ENCODE measurements around the gene TRAM2. TPM values are rescaled to one million over a fixed set of nuclear protein-coding genes. Genes with fewer than 3 reads are reported as not detected.

Gene TRAM2
- total and polyA plus RNA-seq, 2 of the 8 experiments (the other 6 are each of a cell fraction or from before 2014, with no cell fraction given), result 9.0 to 21.4 TPM

DNA sequence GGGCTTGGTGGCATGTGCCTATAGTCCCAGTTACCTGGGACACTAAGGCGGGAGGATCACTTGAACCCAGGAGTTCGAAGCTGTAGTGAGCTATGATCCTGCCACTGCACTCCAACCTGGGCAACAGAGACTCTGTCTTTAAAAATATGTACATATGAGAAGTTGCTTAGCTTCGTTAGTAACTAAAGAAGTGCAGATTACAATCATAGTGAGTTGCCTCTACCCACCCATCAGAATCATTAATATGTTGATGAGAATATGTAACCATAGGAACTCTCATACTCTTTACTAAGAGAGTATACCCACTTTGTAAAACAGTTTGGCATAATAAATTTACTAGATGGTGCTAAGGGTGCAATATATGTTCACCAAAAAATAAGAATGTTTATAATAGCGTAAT, 102.7 kb downstream of the TRAM2 start (continued):
- TF ChIP-seq, protein P1, sequence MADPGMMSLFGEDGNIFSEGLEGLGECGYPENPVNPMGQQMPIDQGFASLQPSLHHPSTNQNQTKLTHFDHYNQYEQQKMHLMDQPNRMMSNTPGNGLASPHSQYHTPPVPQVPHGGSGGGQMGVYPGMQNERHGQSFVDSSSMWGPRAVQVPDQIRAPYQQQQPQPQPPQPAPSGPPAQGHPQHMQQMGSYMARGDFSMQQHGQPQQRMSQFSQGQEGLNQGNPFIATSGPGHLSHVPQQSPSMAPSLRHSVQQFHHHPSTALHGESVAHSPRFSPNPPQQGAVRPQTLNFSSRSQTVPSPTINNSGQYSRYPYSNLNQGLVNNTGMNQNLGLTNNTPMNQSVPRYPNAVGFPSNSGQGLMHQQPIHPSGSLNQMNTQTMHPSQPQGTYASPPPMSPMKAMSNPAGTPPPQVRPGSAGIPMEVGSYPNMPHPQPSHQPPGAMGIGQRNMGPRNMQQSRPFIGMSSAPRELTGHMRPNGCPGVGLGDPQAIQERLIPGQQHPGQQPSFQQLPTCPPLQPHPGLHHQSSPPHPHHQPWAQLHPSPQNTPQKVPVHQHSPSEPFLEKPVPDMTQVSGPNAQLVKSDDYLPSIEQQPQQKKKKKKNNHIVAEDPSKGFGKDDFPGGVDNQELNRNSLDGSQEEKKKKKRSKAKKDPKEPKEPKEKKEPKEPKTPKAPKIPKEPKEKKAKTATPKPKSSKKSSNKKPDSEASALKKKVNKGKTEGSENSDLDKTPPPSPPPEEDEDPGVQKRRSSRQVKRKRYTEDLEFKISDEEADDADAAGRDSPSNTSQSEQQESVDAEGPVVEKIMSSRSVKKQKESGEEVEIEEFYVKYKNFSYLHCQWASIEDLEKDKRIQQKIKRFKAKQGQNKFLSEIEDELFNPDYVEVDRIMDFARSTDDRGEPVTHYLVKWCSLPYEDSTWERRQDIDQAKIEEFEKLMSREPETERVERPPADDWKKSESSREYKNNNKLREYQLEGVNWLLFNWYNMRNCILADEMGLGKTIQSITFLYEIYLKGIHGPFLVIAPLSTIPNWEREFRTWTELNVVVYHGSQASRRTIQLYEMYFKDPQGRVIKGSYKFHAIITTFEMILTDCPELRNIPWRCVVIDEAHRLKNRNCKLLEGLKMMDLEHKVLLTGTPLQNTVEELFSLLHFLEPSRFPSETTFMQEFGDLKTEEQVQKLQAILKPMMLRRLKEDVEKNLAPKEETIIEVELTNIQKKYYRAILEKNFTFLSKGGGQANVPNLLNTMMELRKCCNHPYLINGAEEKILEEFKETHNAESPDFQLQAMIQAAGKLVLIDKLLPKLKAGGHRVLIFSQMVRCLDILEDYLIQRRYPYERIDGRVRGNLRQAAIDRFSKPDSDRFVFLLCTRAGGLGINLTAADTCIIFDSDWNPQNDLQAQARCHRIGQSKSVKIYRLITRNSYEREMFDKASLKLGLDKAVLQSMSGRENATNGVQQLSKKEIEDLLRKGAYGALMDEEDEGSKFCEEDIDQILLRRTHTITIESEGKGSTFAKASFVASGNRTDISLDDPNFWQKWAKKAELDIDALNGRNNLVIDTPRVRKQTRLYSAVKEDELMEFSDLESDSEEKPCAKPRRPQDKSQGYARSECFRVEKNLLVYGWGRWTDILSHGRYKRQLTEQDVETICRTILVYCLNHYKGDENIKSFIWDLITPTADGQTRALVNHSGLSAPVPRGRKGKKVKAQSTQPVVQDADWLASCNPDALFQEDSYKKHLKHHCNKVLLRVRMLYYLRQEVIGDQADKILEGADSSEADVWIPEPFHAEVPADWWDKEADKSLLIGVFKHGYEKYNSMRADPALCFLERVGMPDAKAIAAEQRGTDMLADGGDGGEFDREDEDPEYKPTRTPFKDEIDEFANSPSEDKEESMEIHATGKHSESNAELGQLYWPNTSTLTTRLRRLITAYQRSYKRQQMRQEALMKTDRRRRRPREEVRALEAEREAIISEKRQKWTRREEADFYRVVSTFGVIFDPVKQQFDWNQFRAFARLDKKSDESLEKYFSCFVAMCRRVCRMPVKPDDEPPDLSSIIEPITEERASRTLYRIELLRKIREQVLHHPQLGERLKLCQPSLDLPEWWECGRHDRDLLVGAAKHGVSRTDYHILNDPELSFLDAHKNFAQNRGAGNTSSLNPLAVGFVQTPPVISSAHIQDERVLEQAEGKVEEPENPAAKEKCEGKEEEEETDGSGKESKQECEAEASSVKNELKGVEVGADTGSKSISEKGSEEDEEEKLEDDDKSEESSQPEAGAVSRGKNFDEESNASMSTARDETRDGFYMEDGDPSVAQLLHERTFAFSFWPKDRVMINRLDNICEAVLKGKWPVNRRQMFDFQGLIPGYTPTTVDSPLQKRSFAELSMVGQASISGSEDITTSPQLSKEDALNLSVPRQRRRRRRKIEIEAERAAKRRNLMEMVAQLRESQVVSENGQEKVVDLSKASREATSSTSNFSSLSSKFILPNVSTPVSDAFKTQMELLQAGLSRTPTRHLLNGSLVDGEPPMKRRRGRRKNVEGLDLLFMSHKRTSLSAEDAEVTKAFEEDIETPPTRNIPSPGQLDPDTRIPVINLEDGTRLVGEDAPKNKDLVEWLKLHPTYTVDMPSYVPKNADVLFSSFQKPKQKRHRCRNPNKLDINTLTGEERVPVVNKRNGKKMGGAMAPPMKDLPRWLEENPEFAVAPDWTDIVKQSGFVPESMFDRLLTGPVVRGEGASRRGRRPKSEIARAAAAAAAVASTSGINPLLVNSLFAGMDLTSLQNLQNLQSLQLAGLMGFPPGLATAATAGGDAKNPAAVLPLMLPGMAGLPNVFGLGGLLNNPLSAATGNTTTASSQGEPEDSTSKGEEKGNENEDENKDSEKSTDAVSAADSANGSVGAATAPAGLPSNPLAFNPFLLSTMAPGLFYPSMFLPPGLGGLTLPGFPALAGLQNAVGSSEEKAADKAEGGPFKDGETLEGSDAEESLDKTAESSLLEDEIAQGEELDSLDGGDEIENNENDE (IDR thresholded peaks at IDR 0.05; ENCODE audit: insufficient replicate concordance, low read length), result no peak
- no peak for TF ChIP-seq KDM5A (IDR thresholded peaks at IDR 0.05; ENCODE audit: low read length)
- TF ChIP-seq SP1 (IDR thresholded peaks at IDR 0.05; ENCODE audit: low read depth, low read length), result no peak
- TF ChIP-seq POU5F1 (IDR thresholded peaks at IDR 0.05; ENCODE audit: low read depth, low read length), result no peak
- TF ChIP-seq CREB1 (IDR thresholded peaks at IDR 0.05), result no peak
- TF ChIP-seq YY1 (IDR thresholded peaks at IDR 0.05; ENCODE audit: low read depth, low read length), result no peak
- TF ChIP-seq JUN (IDR thresholded peaks at IDR 0.05; ENCODE audit: low read depth, low read length), result no peak
- TF ChIP-seq NANOG (IDR thresholded peaks at IDR 0.05; ENCODE audit: insufficient read depth, low read depth, low read length, poor library complexity, severe bottlenecking), result no peak
